SW480 (cell line): ENCODE data around the gene KSR1.
"Not testable (repeated sequence)": the region's sequence is repeated elsewhere in the genome, so short reads cannot be mapped to it uniquely, and the experiment has no call there.

Source experiments
- DNase-seq: peaks from one replicate; pipeline ENCODE4 v3.0.0-alpha.2; 2016; ENCODE audit warnings: low spot score

KSR1 gene

GRCh38 chr17:27496005-27496404, 39.8 kb downstream of the KSR1 start:
- no peak for DNase-seq

GRCh38 chr17:27496437-27496943, 40.2 kb downstream of the KSR1 start:
- DNase-seq: peak; percentile 54

GRCh38 chr17:27496971-27497370, 40.7 kb downstream of the KSR1 start:
- DNase-seq: no peak

GRCh38 chr17:27497696-27498095, 41.4 kb downstream of the KSR1 start:
- no peak for DNase-seq

GRCh38 chr17:27498615-27499309, 42.5 kb downstream of the KSR1 start:
- DNase-seq: no peak

GRCh38 chr17:27499451-27500265, 43.4 kb downstream of the KSR1 start:
- no peak for DNase-seq

- DNase-seq: not testable (repeated sequence)
Observed at GRCh38 chr17:27501338-27501737, 45.1 kb downstream of the KSR1 start.

GRCh38 chr17:27502526-27503324, 46.5 kb downstream of the KSR1 start:
- no peak for DNase-seq

GRCh38 chr17:27503611-27504010, 47.4 kb downstream of the KSR1 start:
- no peak for DNase-seq

GRCh38 chr17:27504188-27504995, 48.1 kb downstream of the KSR1 start:
- no peak for DNase-seq

- DNase-seq: no peak
Observed at GRCh38 chr17:27506348-27507218, 50.3 kb downstream of the KSR1 start.

GRCh38 chr17:27511168-27511883, 55.1 kb downstream of the KSR1 start:
- no peak for DNase-seq

GRCh38 chr17:27512031-27512430, 55.8 kb downstream of the KSR1 start:
- DNase-seq: no peak

GRCh38 chr17:27512511-27513346, 56.5 kb downstream of the KSR1 start:
- no peak for DNase-seq

GRCh38 chr17:27513849-27514248, 57.6 kb downstream of the KSR1 start:
- no peak for DNase-seq

GRCh38 chr17:27514595-27515413, 58.6 kb downstream of the KSR1 start:
- DNase-seq: no peak

GRCh38 chr17:27518048-27518447, 61.8 kb downstream of the KSR1 start:
- DNase-seq: no peak
